ENCODE results near the gene C2CD4C.

- TF ChIP-seq CTCF (IDR thresholded peaks at IDR 0.05) (no peak), POLR2A (IDR thresholded peaks at IDR 0.05) (no peak)
These were observed 41.0 kb upstream of the C2CD4C start for GRCh38 chr19:449916-450315.

All from uterus (tissue), 2 donors.